Caco-2 (cell line): ENCODE data around the gene CDKN1B. TPM values are rescaled to one million over a fixed set of nuclear protein-coding genes. Genes with fewer than 3 reads are reported as not detected.

Source experiments
- BruUV-seq: library from RNA; stranded (reverse); fragments of 400-500 nt; replicated peaks from 2 replicates; lab custom pipeline; 2021; lab: Mats Ljungman, UMichigan
- CTCF ChIA-PET: fragments of 300-600 bp; sonication (Branson Sonifier 250); formaldehyde crosslinking; loops from one replicate; lab custom pipeline; 2022; ENCODE audit warnings: antibody characterized with exemption; lab: Charles Lee
- POLR2A ChIA-PET: fragments of 300-600 bp; sonication (Branson Sonifier 250); formaldehyde crosslinking; loops from one replicate; lab custom pipeline; 2022; ENCODE audit warnings: antibody characterized with exemption; lab: Charles Lee
- DNase-seq, 2 experiments: peaks; one replicate each; pipeline versions ENCODE4 v3.0.0 to v3.0.0-alpha.2; 2020 to 2022
- H3K27me3 ChIP-seq: replicated peaks from 2 replicates; pipeline ENCODE4 v1.6.0; 2011; ENCODE audit warnings: low read length; ENCODE audit not compliant: control insufficient read depth, insufficient read depth
- H3K36me3 ChIP-seq: 2 replicates; pipeline ENCODE4 v1.5.1; 2011; ENCODE audit warnings: low read length; ENCODE audit not compliant: control insufficient read depth, insufficient read depth
- H3K4me1 ChIP-seq: fragments of 250-450 bp; sonication (Bioruptor Pico); 2 replicates; pipeline ENCODE4 v1.5.1; 2020; ENCODE audit warnings: mild to moderate bottlenecking
- H3K4me3 ChIP-seq: 2 replicates; pipeline ENCODE4 v1.5.1; 2011; ENCODE audit warnings: low read depth, mild to moderate bottlenecking, control low read depth, low read length
- H3K9me3 ChIP-seq: fragments of 250-450 bp; sonication (Bioruptor Pico); 2 replicates; pipeline ENCODE4 v1.5.1; 2020; ENCODE audit warnings: mild to moderate bottlenecking, moderate library complexity
- H3K27ac Mint-ChIP-seq: one replicate; pipeline ENCODE4 v1.8.0; 2022; ENCODE audit warnings: mixed read lengths; ENCODE audit not compliant: unreplicated experiment
- H3K27me3 Mint-ChIP-seq: one replicate; pipeline ENCODE4 v1.8.0; 2022; ENCODE audit warnings: mixed read lengths; ENCODE audit not compliant: insufficient read depth, unreplicated experiment
- H3K36me3 Mint-ChIP-seq: one replicate; pipeline ENCODE4 v1.8.0; 2022; ENCODE audit warnings: mild to moderate bottlenecking, mixed read lengths; ENCODE audit not compliant: insufficient read depth, unreplicated experiment
- H3K4me1 Mint-ChIP-seq: one replicate; pipeline ENCODE4 v1.8.0; 2022; ENCODE audit warnings: low read depth, mixed read lengths; ENCODE audit not compliant: unreplicated experiment
- H3K4me3 Mint-ChIP-seq: one replicate; pipeline ENCODE4 v1.8.0; 2022; ENCODE audit warnings: mild to moderate bottlenecking, moderate library complexity, mixed read lengths; ENCODE audit not compliant: unreplicated experiment
- H3K9me3 Mint-ChIP-seq: one replicate; pipeline ENCODE4 v1.8.0; 2022; ENCODE audit warnings: mixed read lengths; ENCODE audit not compliant: unreplicated experiment
- CTCF ChIP-seq, 2 experiments: fragments of 200-600 bp in 1 of 2; IDR thresholded peaks; 1 replicate in 1 of 2; 2 replicates in 1 of 2; pipeline versions ENCODE4 v1.5.1 to v1.8.0; 2011 to 2022; ENCODE audit warnings: antibody characterized with exemption in 1 of 2, control low read depth in 1 of 2, inconsistent platforms in 1 of 2, low read depth in 1 of 2, low read length in 1 of 2, mild to moderate bottlenecking in 1 of 2, moderate library complexity in 1 of 2; ENCODE audit not compliant: insufficient read depth in 1 of 2, severe bottlenecking in 1 of 2, unreplicated experiment in 1 of 2
- intact Hi-C: fragments of 100-400 bp; cut with micrococcal nuclease; formaldehyde crosslinking; loops from one replicate; pipeline ENCODE4 v1.10.0; 2022; ENCODE audit not compliant: unreplicated experiment
- total RNA-seq: library from RNA; stranded (reverse); gene quantifications from 2 replicates; pipeline ENCODE4 v1.2.3, GENCODE V29; 2022

CDKN1B gene
- total RNA-seq, 1 experiment from 2014 or later: 115 TPM

- Histone ChIP-seq H3K4me3 (peak overlapping the region; percentile 77), H3K4me1 (peaks cover 44% of the 10 kb centered on the region), H3K27me3 (no peaks in the 10 kb centered on the region), H3K9me3 (no peaks in the 10 kb centered on the region), H3K36me3 (peaks cover 2% of the 10 kb centered on the region)
- H3K9me3 Mint-ChIP-seq: no peaks in the 10 kb centered on the region
- peaks cover 34% of the 10 kb centered on the region for H3K4me1 Mint-ChIP-seq
- no peak for TF ChIP-seq CTCF (IDR thresholded peaks at IDR 0.05; ENCODE audit: insufficient read depth in 1 of 2, low read depth in 1 of 2, low read length in 1 of 2, severe bottlenecking in 1 of 2, unreplicated experiment in 1 of 2)
- ChIA-PET CTCF (interaction anchor here (1.5 kb wide), 1 partner anchor 18 kb away, joined by 6 read pairs; no protein-coding TSS in a partner anchor), POLR2A (no interaction called here)
- BruUV-seq: no TSS peak
- DNase-seq: no peak
- peaks cover 76% of the 10 kb centered on the region for H3K36me3 Mint-ChIP-seq
- H3K27ac Mint-ChIP-seq: peak overlapping the region; percentile 71
- intact Hi-C loops: loop anchor here (5.0 to 10.0 kb wide), 3 partner anchors 342 to 455 kb away; partner anchors contain the start of genes BORCS5 and LRP6
- H3K27me3 Mint-ChIP-seq: no peaks in the 10 kb centered on the region
- H3K4me3 Mint-ChIP-seq: peak overlapping the region; percentile 76
These were observed 2.3 kb downstream of the CDKN1B start for GRCh38 chr12:12719496-12719895.

GRCh38 chr12:12720052-12720451 is 2.9 kb downstream of the CDKN1B start:
- H3K4me3 ChIP-seq: peak overlapping the region; percentile 77
- CTCF ChIA-PET: interaction anchor here (1.5 kb wide), 1 partner anchor 17 kb away, joined by 6 read pairs; no protein-coding TSS in a partner anchor
- no peaks in the 10 kb centered on the region for H3K27me3 ChIP-seq
- no peak for DNase-seq
- Mint-ChIP-seq H3K4me3 (peak overlapping the region; percentile 76), H3K27me3 (no peaks in the 10 kb centered on the region), H3K4me1 (peaks cover 28% of the 10 kb centered on the region), H3K36me3 (peaks cover 81% of the 10 kb centered on the region), H3K27ac (peak overlapping the region; percentile 63), H3K9me3 (no peaks in the 10 kb centered on the region)
- POLR2A ChIA-PET: no interaction called here
- BruUV-seq: no TSS peak
- no peak for TF ChIP-seq CTCF (IDR thresholded peaks at IDR 0.05; ENCODE audit: insufficient read depth in 1 of 2, low read depth in 1 of 2, low read length in 1 of 2, severe bottlenecking in 1 of 2, unreplicated experiment in 1 of 2)
- H3K36me3 ChIP-seq: peaks cover 2% of the 10 kb centered on the region
- peaks cover 41% of the 10 kb centered on the region for H3K4me1 ChIP-seq
- H3K9me3 ChIP-seq: no peaks in the 10 kb centered on the region
- intact Hi-C loops: loop anchor here (2.0 kb wide), 1 partner anchor 171 kb away; the partner anchor contains the start of gene GPRC5A

- CTCF ChIA-PET: interaction anchor here (1.5 kb wide), 1 partner anchor 16 kb away, joined by 6 read pairs; no protein-coding TSS in a partner anchor
- peak overlapping the region; percentile 63 for H3K27ac Mint-ChIP-seq
These were observed 3.5 kb downstream of the CDKN1B start for GRCh38 chr12:12720672-12721161.

More at GRCh38 chr12:12720672-12721161, 3.5 kb downstream of the CDKN1B start:
- 0 out of 2 replicates have a peak overlapping the region, but pooled peaks have one; percentile 1 for H3K4me3 ChIP-seq
- H3K9me3 ChIP-seq: no peaks in the 10 kb centered on the region
- peaks cover 88% of the 10 kb centered on the region for H3K36me3 Mint-ChIP-seq
- no peaks in the 10 kb centered on the region for H3K9me3 Mint-ChIP-seq
- no peaks in the 10 kb centered on the region for H3K27me3 Mint-ChIP-seq
- no TSS peak for BruUV-seq
- TF ChIP-seq CTCF (IDR thresholded peaks at IDR 0.05; ENCODE audit: insufficient read depth in 1 of 2, low read depth in 1 of 2, low read length in 1 of 2, severe bottlenecking in 1 of 2, unreplicated experiment in 1 of 2): no peak
- peaks cover 2% of the 10 kb centered on the region for H3K36me3 ChIP-seq
- POLR2A ChIA-PET: no interaction called here
- peak in 1 of 2 experiments; percentile 27 for DNase-seq
- peaks cover 22% of the 10 kb centered on the region for H3K4me1 Mint-ChIP-seq
- H3K4me3 Mint-ChIP-seq: peak overlapping the region; percentile 76
- intact Hi-C loops: loop anchor here (2.0 kb wide), 1 partner anchor 170 kb away; the partner anchor contains the start of gene GPRC5A
- peaks cover 34% of the 10 kb centered on the region for H3K4me1 ChIP-seq
- H3K27me3 ChIP-seq: no peaks in the 10 kb centered on the region
